Astrocyte (in vitro differentiated cells and primary cell): ENCODE data around the gene PRR12. TPM values are rescaled to one million over a fixed set of nuclear protein-coding genes. Genes with fewer than 3 reads are reported as not detected.

ENCODE experiments used
- DNase-seq: peaks from one replicate; pipeline ENCODE4 v3.0.0-alpha.2; 2010; ENCODE audit warnings: low read depth
- FAIRE-seq: peaks from 2 replicates; lab custom pipeline; 2011; peaks lifted over from hg19 to GRCh38; lab: Jason Lieb, UNC
- H2AFZ ChIP-seq: 2 replicates; pipeline ENCODE4 v1.6.0; 2012; ENCODE audit warnings: low read depth, low read length, inconsistent platforms
- H3K27ac ChIP-seq: 2 replicates; pipeline ENCODE4 v1.5.1; 2011; ENCODE audit warnings: low read depth, low read length, inconsistent platforms
- H3K27me3 ChIP-seq: 2 replicates; pipeline ENCODE4 v1.6.0; 2011; ENCODE audit warnings: low read length, inconsistent platforms; ENCODE audit not compliant: insufficient read depth
- H3K36me3 ChIP-seq: 2 replicates; pipeline ENCODE4 v1.5.1; 2011; ENCODE audit warnings: low read length, inconsistent platforms; ENCODE audit not compliant: insufficient read depth
- H3K4me1 ChIP-seq: 2 replicates; pipeline ENCODE4 v1.5.1; 2011; ENCODE audit warnings: low read length, inconsistent platforms; ENCODE audit not compliant: insufficient read depth
- H3K4me2 ChIP-seq: 2 replicates; pipeline ENCODE4 v1.6.0; 2012; ENCODE audit warnings: low read length, inconsistent platforms
- H3K4me3 ChIP-seq: 2 replicates; pipeline ENCODE4 v1.5.1; 2011; ENCODE audit warnings: low read depth, mild to moderate bottlenecking, low read length, inconsistent platforms; ENCODE audit not compliant: insufficient read depth
- H3K79me2 ChIP-seq: 2 replicates; pipeline ENCODE4 v1.6.0; 2012; ENCODE audit warnings: mild to moderate bottlenecking, low read length, inconsistent platforms; ENCODE audit not compliant: insufficient read depth
- H3K9ac ChIP-seq: 2 replicates; pipeline ENCODE4 v1.6.0; 2012; ENCODE audit warnings: mild to moderate bottlenecking, low read length, inconsistent platforms
- H3K9me3 ChIP-seq: 2 replicates; pipeline ENCODE4 v1.5.1; 2012; ENCODE audit warnings: low read depth, mild to moderate bottlenecking, low read length, inconsistent platforms; ENCODE audit not compliant: insufficient read depth
- H4K20me1 ChIP-seq: 2 replicates; pipeline ENCODE4 v1.6.0; 2012; ENCODE audit warnings: low read length, inconsistent platforms; ENCODE audit not compliant: insufficient read depth
- H3K27ac Mint-ChIP-seq: one replicate; pipeline ENCODE4 v1.8.0; 2021; ENCODE audit warnings: mild to moderate bottlenecking, mixed read lengths; ENCODE audit not compliant: unreplicated experiment
- H3K27me3 Mint-ChIP-seq: one replicate; pipeline ENCODE4 v1.8.0; 2021; ENCODE audit warnings: low read depth, mixed read lengths; ENCODE audit not compliant: unreplicated experiment
- H3K36me3 Mint-ChIP-seq: one replicate; pipeline ENCODE4 v1.8.0; 2021; ENCODE audit warnings: low read depth, mixed read lengths; ENCODE audit not compliant: unreplicated experiment
- H3K4me1 Mint-ChIP-seq: one replicate; pipeline ENCODE4 v1.8.0; 2021; ENCODE audit warnings: low read depth, mixed read lengths; ENCODE audit not compliant: unreplicated experiment
- H3K4me3 Mint-ChIP-seq: one replicate; pipeline ENCODE4 v1.8.0; 2021; ENCODE audit warnings: mild to moderate bottlenecking, moderate library complexity, mixed read lengths; ENCODE audit not compliant: unreplicated experiment
- H3K9me3 Mint-ChIP-seq: one replicate; pipeline ENCODE4 v1.8.0; 2021; ENCODE audit warnings: mild to moderate bottlenecking, mixed read lengths; ENCODE audit not compliant: unreplicated experiment
- EZH2 ChIP-seq: IDR thresholded peaks from 2 replicates; pipeline ENCODE4 v1.6.1; 2012; ENCODE audit warnings: mild to moderate bottlenecking, low read length, inconsistent platforms; ENCODE audit not compliant: insufficient read depth
- total RNA-seq: library from RNA; stranded (reverse); gene quantifications from 2 replicates; pipeline ENCODE4 v1.2.1, GENCODE V29; 2021
- TF ChIP-seq, protein P1 (sequence below): IDR thresholded peaks from 2 replicates; pipeline ENCODE4 v1.5.1; 2011; ENCODE audit warnings: low read depth, mild to moderate bottlenecking, inconsistent platforms, low read length, moderate library complexity; ENCODE audit not compliant: insufficient read depth

PRR12 gene
- total RNA-seq, 1 donor from 2014 or later, result 29.7 TPM

GRCh38 chr19:49645995-49646394 lies 55.0 kb downstream of the PRR12 start:
- Histone ChIP-seq H3K79me2 (peaks cover 77% of the 10 kb centered on the region), H3K9me3 (no peaks in the 10 kb centered on the region), H3K4me2 (no peak overlapping the region), H3K4me1 (peaks cover 18% of the 10 kb centered on the region), H3K4me3 (no peak overlapping the region), H2AFZ (no peak overlapping the region), H3K9ac (no peak overlapping the region), H4K20me1 (peaks cover 70% of the 10 kb centered on the region), H3K27ac (no peak overlapping the region), H3K27me3 (no peaks in the 10 kb centered on the region), H3K36me3 (peaks cover 3% of the 10 kb centered on the region)
- Mint-ChIP-seq H3K27me3 (no peaks in the 10 kb centered on the region), H3K9me3 (no peaks in the 10 kb centered on the region), H3K4me1 (peaks cover 17% of the 10 kb centered on the region), H3K4me3 (no peak overlapping the region), H3K27ac (peak overlapping the region; percentile 81), H3K36me3 (peaks cover 6% of the 10 kb centered on the region)
- FAIRE-seq, result no peak
- no peak for DNase-seq
- TF ChIP-seq, protein P1, sequence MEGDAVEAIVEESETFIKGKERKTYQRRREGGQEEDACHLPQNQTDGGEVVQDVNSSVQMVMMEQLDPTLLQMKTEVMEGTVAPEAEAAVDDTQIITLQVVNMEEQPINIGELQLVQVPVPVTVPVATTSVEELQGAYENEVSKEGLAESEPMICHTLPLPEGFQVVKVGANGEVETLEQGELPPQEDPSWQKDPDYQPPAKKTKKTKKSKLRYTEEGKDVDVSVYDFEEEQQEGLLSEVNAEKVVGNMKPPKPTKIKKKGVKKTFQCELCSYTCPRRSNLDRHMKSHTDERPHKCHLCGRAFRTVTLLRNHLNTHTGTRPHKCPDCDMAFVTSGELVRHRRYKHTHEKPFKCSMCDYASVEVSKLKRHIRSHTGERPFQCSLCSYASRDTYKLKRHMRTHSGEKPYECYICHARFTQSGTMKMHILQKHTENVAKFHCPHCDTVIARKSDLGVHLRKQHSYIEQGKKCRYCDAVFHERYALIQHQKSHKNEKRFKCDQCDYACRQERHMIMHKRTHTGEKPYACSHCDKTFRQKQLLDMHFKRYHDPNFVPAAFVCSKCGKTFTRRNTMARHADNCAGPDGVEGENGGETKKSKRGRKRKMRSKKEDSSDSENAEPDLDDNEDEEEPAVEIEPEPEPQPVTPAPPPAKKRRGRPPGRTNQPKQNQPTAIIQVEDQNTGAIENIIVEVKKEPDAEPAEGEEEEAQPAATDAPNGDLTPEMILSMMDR, result no peak
- TF ChIP-seq EZH2, result no peak

GRCh38 chr19:49646586-49646985 lies 55.6 kb downstream of the PRR12 start:
- no peaks in the 10 kb centered on the region for H3K9me3 Mint-ChIP-seq
- peaks cover 6% of the 10 kb centered on the region for H3K36me3 Mint-ChIP-seq
- Histone ChIP-seq H4K20me1 (peaks cover 70% of the 10 kb centered on the region), H3K4me3 (no peak overlapping the region), H3K79me2 (peaks cover 77% of the 10 kb centered on the region), H2AFZ (no peak overlapping the region), H3K9ac (no peak overlapping the region), H3K27me3 (no peaks in the 10 kb centered on the region), H3K27ac (no peak overlapping the region), H3K4me2 (no peak overlapping the region), H3K9me3 (no peaks in the 10 kb centered on the region), H3K4me1 (peaks cover 13% of the 10 kb centered on the region), H3K36me3 (peaks cover 3% of the 10 kb centered on the region)
- TF ChIP-seq, protein P1, result no peak
- TF ChIP-seq EZH2, result no peak
- H3K4me3 Mint-ChIP-seq, result no peak overlapping the region
- no peaks in the 10 kb centered on the region for H3K27me3 Mint-ChIP-seq
- FAIRE-seq, result no peak
- DNase-seq, result no peak
- H3K27ac Mint-ChIP-seq, result no peak overlapping the region
- H3K4me1 Mint-ChIP-seq, result peaks cover 17% of the 10 kb centered on the region

DNA sequence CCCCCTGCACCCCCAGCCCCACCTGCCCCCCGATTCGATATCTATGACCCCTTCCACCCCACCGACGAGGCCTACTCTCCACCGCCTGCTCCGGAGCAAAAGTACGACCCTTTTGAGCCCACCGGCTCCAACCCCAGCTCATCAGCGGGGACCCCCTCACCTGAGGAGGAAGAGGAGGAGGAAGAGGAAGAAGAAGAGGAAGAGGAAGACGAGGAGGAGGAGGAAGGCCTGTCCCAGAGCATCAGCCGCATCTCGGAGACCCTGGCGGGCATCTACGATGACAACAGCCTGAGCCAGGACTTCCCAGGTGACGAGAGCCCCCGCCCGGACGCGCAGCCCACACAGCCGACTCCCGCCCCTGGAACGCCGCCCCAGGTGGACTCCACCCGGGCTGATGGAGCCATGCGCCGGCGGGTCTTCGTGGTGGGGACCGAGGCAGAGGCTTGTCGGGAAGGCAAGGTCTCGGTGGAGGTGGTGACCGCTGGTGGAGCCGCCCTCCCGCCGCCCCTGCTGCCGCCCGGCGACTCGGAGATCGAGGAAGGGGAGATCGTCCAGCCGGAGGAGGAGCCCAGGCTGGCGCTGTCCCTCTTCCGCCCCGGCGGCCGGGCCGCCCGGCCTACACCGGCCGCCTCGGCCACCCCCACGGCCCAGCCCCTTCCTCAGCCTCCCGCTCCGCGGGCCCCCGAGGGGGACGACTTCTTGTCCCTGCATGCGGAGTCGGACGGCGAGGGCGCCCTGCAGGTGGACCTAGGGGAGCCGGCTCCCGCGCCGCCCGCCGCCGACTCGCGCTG lies 60.2 kb downstream of the PRR12 start:
- Mint-ChIP-seq H3K36me3 (peaks cover 2% of the 10 kb centered on the region), H3K4me3 (no peak overlapping the region), H3K27ac (no peak overlapping the region), H3K27me3 (no peaks in the 10 kb centered on the region), H3K9me3 (no peaks in the 10 kb centered on the region), H3K4me1 (no peaks in the 10 kb centered on the region)
- Histone ChIP-seq H3K36me3 (peaks cover 9% of the 10 kb centered on the region), H3K4me3 (no peak overlapping the region), H3K9ac (no peak overlapping the region), H3K27ac (no peak overlapping the region), H3K9me3 (no peaks in the 10 kb centered on the region), H4K20me1 (peaks cover 71% of the 10 kb centered on the region), H3K27me3 (no peaks in the 10 kb centered on the region), H3K4me1 (no peaks in the 10 kb centered on the region), H2AFZ (no peak overlapping the region), H3K79me2 (peaks cover 52% of the 10 kb centered on the region), H3K4me2 (no peak overlapping the region)
- no peak for DNase-seq
- no peak for FAIRE-seq
- TF ChIP-seq, protein P1, result no peak
- TF ChIP-seq EZH2, result no peak
